Hematopoietic multipotent progenitor cell treated with erythropoietin and hydrocortisone succinate and interleukin-3 and kit ligand, for 4 days (in vitro differentiated cells): Measurements from ENCODE around the gene BRWD1.
A peak's percentile ranks its signal among the peaks of the same experiment; 100 is the strongest.

Experiments
- DNase-seq: peaks from one replicate; pipeline ENCODE4 v3.0.0-alpha.2; 2015

Gene BRWD1

DNA sequence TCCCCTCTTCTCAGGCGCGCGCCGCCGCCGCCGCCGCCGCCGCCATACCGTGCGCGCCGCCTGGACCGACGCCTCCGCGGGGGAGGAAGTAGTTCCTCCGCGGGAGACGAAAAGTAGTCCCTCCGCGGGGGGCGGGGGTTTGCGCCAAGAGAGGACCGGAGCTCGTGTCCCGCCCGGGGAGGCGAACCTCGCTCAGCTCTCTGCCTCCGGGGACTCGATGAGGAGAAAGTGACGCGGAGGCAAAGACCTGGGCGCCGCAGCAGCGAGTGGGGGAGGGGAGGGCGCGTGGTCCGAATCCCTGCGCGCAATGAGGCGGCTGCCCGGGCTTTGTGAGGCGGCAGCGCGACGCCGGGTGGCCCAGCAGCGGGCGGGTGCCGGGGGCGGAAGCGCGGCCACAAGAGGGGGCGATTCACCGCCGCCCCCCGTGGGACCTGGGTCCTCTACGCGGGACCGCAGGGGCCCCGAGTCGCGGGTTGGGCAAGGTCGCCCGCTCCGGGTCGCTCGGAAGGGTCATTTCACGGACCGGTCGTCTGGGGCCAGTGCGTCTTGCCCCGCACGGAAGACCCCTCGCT is at the start of gene BRWD1:
BRWD1 (minus strand) TSS at position 62 of the 572 bp plus-strand sequence. CDS start 141 bp downstream, outside the sequence.
- DNase-seq, result peak; percentile 92

- no peak for DNase-seq
Observed at GRCh38 chr21:39362733-39363132, 49.3 kb upstream of the BRWD1 start.

DNA sequence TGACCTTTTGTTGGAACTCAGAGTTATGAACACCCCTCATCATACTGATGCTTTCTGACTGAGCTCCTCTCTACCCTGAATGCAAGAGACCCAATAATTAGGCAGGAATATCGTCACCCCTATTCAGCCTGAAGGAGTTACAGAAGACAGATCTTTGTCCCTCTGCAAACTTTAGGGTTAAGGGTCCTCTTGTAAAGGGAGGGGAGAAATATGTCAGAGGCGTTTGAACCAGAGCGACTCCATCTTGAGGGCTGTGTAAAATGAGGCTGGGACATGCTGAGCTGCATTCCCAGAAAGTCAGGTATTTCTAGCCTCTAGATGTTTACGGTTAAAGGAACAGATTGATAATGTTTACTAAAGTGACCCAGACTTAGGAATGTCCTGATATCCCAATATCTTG is 46.0 kb upstream of the BRWD1 start:
- DNase-seq, result no peak

DNA sequence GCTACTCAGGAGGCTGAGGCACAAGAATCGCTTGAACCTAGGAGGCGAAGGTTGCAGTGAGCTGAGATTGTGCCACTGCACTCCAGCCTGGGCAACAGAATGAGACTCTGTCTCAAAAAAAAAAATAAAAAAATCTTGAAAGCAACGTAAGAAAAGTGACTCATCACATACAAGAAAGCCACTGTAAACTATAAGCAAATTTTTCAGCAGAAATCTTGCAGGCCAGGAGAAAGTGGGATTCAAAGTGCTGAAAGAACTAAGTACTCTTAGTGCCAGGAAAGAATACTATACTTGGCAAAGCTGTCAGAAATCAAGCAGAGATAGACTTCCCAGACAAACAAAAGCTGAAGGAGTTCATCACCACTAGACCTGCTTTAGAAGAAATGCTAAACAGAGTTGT is 39.9 kb upstream of the BRWD1 start:
- DNase-seq, result no peak

DNA sequence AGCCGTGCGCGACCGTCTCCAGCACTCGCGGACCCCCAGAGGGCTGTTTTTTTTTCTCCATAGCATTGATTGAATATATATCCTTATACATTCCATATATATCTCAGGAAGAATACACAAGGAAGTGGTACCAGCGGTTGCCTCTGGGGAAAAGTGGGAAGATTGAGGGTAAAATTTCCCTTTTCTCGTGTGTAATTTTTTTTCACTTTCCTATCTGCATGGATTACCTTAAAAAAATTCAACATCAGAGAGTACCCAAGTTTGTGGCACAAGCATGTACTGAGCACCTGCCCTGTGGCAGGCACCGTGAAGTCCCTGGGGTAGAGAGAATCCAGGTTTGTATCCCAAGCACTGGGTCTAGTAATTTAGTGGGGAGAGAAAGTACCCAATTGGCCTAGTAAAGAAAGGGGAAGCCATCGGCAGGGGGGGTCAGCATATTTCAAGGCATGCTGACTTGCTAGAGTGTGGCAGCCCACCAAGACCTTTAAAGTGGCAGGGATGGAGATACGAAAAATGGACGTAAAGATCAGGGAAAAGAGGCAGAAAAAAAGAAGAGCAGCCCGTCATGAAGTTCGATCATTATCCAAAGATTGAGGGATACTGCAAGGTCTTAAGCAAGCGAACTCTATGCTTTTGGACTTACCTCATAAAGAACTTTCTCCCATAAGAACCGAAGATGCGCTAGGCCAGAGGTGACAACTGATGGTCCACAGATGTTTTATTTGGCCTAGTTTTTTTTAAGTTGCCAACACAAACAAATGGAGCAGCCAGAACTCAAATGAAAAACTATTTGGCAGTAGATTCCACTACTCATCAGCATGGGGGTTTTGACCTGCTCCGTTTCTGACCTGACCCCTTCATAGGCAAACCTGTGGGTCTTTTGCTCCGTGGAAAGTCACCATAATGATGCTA is 36.9 kb upstream of the BRWD1 start:
- DNase-seq, result no peak

- DNase-seq, result peak; percentile 99
Observed at GRCh38 chr21:39349211-39350093, 36.0 kb upstream of the BRWD1 start.

- DNase-seq, result peak; percentile 97
Observed at GRCh38 chr21:39348355-39349210, 35.2 kb upstream of the BRWD1 start, which contains the start of gene HMGN1. HMGN1 (minus strand) TSS chr21:39349088; CDS start chr21:39348917, 171 bp downstream.

DNA sequence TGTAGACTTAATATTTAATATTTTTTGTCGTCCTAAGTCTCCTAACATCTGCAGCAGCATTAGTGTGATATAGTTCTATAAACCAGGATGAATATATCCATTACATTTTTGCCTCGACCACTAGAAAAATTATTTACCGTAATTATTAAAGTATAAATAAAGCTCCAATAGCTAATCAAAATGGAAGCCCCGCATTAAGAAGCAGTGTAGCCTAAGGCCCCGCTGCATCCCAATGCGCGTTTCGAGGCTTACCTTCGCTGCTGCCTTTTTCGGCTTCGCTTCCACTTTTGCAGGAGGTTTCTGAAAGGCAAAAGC is 34.6 kb upstream of the BRWD1 start:
- no peak for DNase-seq

DNA sequence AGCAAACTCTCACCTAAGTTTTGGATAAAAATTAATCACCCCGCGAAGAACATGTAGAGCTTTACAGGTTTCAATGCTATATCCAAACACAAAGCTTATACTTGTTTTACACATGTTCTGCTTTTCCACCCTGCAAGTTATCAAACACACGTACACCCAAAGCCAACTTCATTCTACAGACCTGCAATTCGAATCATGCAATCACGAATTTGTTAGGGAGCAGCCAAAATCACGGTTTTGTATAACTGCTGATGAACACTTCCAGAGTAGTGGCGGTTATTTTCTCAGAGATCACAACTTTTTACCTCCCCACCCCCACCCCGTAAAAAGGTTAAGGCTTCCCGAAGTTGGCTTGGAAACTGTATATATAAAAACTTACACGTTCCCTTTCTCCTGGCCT is 34.1 kb upstream of the BRWD1 start:
- DNase-seq, result peak; percentile 42

DNA sequence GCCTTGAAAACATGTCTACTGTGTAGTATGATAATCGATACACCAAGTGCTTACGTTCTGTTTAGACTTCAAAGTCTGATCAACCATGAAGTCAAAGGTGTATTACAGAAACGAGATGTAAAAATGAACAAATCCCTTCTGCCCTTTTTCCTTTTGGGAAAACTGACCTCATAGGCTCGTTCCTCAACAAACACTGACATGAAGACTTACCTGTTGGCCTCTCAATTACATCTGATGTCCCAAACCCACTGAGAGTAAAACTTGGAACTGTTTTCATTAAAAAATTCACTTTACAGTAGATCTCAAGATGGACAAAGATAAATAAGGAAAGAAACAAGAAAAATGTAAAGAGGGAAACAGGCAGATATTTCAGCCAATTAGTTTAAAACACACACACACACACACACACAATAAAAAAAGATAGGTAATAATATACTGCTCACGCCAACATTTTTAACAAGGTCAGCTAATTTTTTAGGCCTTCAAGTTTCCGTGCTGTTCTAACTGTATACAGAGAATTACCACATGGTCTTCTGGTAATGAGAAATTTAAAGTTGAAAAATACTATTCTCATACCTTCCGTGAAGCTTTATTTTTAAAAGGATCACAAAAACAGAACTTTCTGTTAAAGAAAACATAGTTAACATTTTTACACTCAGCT is 33.4 kb upstream of the BRWD1 start:
- DNase-seq, result no peak

- DNase-seq, result no peak
Observed at GRCh38 chr21:39346206-39346605, 32.8 kb upstream of the BRWD1 start.

GRCh38 chr21:39345440-39345839 is 32.0 kb upstream of the BRWD1 start:
- DNase-seq, result no peak

GRCh38 chr21:39344848-39345247 is 31.4 kb upstream of the BRWD1 start:
- DNase-seq, result no peak

DNA sequence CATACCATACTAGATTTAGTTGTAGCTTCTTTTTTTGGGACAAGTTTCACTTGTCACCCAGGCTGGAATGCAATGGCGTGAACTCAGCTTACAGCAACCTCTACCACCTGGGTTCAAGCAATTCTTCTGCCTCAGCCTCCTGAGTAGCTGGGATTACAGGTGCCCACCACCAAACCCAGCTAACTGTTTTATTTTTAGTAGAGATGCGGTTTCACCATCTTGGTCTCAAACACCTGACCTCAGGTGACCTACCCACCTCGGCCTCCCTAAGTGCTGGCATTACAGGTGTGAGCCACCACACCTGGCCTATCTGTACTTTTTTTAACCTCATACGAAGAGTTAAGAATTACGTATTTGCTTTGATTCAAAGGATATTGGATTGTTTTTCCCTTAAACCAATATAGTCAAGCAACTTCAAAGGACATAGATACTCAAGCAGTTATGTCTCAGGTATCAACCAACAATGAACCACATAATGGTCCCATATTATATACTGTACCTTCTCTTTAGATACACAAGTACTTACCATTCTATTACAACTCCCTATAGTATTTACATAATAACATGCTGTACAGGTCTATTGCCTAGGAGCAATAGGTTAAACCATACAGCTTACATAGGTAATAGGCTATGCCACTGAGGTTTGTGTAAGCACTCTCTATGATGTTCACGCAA is 28.0 kb upstream of the BRWD1 start:
- DNase-seq, result no peak

DNA sequence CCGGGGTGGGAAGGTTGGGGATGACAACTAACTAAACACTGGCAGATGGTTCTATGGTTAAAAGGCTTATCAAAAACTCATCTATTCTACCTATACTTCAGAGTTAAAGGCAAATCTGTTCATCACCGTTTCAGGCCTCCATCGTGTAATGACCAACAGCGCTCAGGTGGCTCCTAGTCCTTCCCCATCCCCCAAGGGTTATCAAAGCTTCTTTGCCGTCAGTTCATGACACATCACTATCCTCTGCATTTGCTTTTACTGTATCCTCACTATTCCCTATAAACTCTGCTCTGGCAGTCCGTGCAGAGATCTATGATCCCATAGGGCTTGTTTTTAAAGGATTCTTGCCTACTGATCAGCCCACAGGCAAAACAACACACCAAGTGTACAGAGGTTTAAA is 27.3 kb upstream of the BRWD1 start:
- DNase-seq, result no peak

DNA sequence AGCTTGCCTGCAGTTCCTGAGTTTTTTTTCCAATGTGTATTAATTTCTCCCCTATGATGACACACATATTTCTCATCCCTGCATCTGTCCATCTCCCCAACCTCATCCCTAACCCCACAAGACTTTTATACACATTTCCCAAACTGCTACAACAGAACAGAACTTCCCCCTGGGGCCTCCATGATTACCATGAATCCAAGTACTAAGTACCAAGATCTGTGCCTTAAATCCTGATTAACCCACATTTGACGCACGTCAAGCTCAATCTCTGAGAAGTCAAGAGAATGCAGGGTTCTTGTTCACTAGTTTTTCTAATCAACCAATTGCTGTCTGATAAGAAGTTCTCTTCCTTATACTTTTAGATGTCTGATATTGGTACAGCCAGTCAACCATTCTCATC is 25.8 kb upstream of the BRWD1 start:
- no peak for DNase-seq

GRCh38 chr21:39336457-39337008 is 23.1 kb upstream of the BRWD1 start:
- no peak for DNase-seq

DNA sequence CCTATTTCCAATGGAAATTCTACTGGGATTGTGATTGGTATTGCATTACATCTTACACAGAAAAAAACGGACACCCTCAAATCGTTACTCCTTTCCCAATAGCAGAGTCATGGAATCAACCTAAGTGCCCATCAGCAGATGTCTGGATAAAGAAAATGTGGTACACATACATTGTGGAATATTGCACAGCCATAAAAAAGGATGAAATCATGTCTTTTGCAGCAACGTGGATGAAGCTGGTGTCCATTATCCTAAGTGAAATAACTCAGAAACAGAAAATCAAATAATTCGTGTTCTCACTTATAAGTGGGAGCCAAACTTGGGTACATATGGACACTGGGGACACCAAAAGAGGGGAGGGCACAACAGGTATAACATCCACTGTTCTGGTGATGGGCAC is 21.2 kb upstream of the BRWD1 start:
- no peak for DNase-seq

DNA sequence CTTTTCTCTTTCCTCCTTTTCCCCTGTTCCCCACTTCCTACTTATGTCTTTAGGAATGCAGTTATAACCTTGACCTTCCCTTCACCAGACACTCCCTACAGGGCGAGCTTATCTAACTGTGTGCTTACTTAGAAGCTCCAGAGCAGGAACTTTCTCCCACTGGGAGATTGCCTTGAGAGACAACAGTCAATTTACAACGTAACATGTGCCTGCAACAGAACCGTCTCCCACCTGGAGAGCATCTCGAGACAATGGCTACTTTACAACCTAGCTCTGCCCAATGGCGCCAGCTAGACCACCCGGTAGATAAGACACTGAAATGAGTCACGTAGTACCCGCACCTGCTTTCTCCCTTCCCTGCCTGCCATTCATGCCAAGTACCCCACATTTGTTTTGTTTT is 18.7 kb upstream of the BRWD1 start:
- DNase-seq, result no peak

DNA sequence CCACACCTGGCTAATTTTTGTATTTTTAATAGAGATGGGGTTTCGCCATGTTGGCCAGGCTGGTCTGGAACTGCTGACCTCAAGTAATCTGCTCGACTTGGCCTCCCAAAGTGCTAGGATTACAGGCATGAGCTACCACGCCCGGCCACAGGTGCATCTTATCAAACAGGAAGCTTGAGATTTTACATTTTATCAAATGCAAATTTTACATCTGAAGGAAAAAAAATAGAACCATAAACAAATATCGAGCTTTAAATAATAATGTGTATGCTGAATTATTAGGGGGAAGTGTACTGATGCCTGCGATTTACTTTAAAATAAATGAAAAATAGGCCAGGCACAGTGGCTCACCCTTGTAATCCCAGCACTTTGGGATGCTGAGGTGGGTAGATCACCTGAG is 16.6 kb upstream of the BRWD1 start:
- DNase-seq, result no peak

DNA sequence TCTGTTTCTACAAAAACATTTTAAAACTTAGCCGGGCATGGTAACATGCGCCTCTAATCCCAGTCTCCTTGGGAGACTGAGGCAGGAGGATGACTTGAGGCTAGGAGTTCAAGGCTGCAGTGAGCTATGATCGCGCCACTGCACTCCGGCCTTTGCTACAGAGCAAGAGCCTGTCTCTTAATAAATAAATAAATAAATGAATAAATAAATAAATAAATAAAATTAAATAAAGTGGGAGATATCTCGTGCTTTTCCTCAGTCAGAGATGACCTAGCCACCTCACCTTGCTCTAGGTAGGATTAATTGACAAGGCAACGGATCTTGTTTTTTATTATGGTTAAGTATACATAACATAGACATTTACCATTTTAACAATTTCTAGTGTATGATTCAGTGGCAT is 14.3 kb upstream of the BRWD1 start:
- no peak for DNase-seq
